GM06990 (cell line): Measurements from ENCODE around the gene ANKRD40.

Experiments used
- DNase-seq: peaks from one replicate; pipeline ENCODE4 v3.0.0-alpha.2; 2011; ENCODE audit not compliant: insufficient read length; ENCODE audit errors: extremely low read depth
- H3K27me3 ChIP-seq: replicated peaks from 2 replicates; pipeline ENCODE4 v1.6.0; 2011; ENCODE audit warnings: low read length; ENCODE audit not compliant: control insufficient read depth, insufficient read depth
- H3K36me3 ChIP-seq: 2 replicates; pipeline ENCODE4 v1.5.1; 2011; ENCODE audit warnings: low read length; ENCODE audit not compliant: control insufficient read depth, insufficient read depth
- H3K4me3 ChIP-seq: replicated peaks from 2 replicates; pipeline ENCODE4 v1.5.1; 2011; ENCODE audit warnings: low read depth, mild to moderate bottlenecking, control low read depth, low read length
- TF ChIP-seq, protein P1 (sequence below): IDR thresholded peaks from 2 replicates; pipeline ENCODE4 v1.5.1; 2011; ENCODE audit warnings: low read length, control low read depth, mild to moderate bottlenecking, inconsistent platforms; ENCODE audit not compliant: insufficient read depth, poor library complexity, severe bottlenecking

ANKRD40 gene

DNA sequence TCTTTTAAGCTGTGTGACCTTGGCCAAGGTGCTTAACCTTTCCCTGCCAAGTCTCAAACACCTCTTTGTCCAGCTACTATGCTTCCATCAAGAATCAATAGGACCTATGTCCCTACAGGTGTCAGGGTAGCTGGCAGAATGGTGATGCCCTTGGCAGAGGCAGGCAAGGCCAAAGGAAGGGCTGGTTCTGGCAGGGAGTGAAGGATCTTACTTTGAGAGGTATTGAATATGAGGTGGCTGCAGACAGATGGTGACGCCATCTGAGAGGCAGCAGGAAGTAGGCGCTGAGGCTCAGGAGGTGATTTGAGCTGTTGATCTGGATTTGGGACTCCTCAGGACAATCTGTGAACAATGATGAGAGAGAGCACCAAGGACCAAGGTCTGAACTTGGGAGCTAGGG is 60.5 kb downstream of the ANKRD40 start:
- Histone ChIP-seq H3K4me3 (no peak overlapping the region), H3K36me3 (no peaks in the 10 kb centered on the region), H3K27me3 (no peaks in the 10 kb centered on the region; the same call in 1 of the 2 replicates)
- DNase-seq = no peak
- TF ChIP-seq, protein P1, sequence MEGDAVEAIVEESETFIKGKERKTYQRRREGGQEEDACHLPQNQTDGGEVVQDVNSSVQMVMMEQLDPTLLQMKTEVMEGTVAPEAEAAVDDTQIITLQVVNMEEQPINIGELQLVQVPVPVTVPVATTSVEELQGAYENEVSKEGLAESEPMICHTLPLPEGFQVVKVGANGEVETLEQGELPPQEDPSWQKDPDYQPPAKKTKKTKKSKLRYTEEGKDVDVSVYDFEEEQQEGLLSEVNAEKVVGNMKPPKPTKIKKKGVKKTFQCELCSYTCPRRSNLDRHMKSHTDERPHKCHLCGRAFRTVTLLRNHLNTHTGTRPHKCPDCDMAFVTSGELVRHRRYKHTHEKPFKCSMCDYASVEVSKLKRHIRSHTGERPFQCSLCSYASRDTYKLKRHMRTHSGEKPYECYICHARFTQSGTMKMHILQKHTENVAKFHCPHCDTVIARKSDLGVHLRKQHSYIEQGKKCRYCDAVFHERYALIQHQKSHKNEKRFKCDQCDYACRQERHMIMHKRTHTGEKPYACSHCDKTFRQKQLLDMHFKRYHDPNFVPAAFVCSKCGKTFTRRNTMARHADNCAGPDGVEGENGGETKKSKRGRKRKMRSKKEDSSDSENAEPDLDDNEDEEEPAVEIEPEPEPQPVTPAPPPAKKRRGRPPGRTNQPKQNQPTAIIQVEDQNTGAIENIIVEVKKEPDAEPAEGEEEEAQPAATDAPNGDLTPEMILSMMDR = no peak

DNA sequence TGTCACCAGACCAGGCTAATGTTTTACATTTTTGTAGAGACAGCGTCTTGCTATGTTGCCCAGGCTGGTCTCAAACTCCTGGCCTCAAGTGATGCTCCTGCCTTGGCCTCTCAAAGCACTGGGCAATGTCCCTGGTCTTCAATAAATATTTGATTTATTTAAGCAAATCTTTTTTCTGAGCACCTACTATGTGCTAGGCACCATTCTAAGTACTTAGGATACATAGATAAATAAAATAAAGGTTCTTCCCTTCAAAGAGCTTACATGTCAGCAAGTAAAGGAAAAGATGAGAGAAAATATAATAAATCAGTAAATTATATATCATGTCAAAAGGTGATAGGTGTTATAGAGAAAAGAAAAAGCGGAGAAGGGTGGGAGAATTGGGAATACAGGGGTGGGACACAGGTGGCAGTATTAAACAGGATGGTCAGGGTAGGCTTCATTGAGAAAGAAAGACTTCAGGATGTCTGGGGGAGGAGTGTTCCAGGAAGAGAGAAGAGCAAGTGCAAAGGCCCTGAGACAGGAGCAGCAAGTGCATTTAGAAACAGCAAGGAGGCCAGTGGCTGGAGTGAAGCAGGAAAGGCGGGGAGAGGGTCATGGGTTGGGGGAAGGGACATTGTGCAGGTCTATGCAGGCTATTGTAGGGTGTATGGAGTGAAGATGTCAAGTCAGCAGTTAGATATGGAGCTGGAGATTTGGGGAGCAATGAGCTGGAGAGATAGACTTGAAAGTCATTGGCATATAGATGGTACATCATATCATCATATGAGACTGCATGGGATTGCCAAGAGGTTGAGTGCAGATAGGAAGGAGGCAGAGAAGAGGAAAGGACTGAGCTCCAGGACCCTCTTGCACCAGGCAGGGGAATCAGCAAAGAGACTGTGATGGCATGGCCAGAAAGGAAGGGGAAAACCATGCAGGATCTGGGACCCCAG is 61.7 kb downstream of the ANKRD40 start:
- H3K4me3 ChIP-seq = no peak overlapping the region
- TF ChIP-seq, protein P1 = no peak
- H3K36me3 ChIP-seq = no peaks in the 10 kb centered on the region
- no peak for DNase-seq
- no peaks in the 10 kb centered on the region; the same call in 1 of the 2 replicates for H3K27me3 ChIP-seq
